KOPT-K1 (cell line): Measurements from ENCODE around the gene TGM6.

ENCODE experiments used
- H3K27ac ChIP-seq: fragments of 200-600 bp; sonication (generic); 2 replicates; pipeline ENCODE4 v1.5.1; 2016; ENCODE audit warnings: antibody characterized with exemption, mild to moderate bottlenecking, low read depth, low read length; ENCODE audit not compliant: poor library complexity, severe bottlenecking
- H3K36me3 ChIP-seq: fragments of 200-600 bp; sonication (generic); 2 replicates; pipeline ENCODE4 v1.5.1; 2017; ENCODE audit warnings: antibody characterized with exemption, mild to moderate bottlenecking, low read length, moderate library complexity; ENCODE audit not compliant: insufficient read depth
- H3K9me3 ChIP-seq: fragments of 200-600 bp; sonication (generic); 2 replicates; pipeline ENCODE4 v1.5.1; 2017; ENCODE audit warnings: antibody characterized with exemption, low read length, mild to moderate bottlenecking; ENCODE audit not compliant: insufficient read depth, poor library complexity, severe bottlenecking

TGM6 gene

DNA sequence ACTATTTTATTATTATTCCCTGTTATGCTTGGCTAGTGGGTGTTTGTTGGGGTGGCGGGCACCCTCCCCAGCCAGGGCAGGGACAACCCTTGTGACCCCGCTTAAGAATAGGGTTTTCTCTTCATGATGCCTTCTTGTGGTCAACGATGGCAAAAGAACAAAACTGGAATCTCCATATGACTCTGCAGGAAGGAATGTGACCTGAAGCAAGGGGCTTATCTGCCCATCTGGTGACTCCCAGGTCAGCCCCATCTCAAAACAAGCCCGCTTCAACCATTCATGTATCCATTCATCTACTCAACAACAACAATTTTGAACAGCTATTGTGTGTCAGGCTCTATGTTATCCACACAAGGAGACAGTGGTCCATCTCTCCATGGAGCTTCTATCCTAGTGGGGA is 30.9 kb upstream of the TGM6 start:
- Histone ChIP-seq H3K36me3 (no peaks in the 10 kb centered on the region), H3K9me3 (peaks cover 6% of the 10 kb centered on the region), H3K27ac (no peak overlapping the region)

DNA sequence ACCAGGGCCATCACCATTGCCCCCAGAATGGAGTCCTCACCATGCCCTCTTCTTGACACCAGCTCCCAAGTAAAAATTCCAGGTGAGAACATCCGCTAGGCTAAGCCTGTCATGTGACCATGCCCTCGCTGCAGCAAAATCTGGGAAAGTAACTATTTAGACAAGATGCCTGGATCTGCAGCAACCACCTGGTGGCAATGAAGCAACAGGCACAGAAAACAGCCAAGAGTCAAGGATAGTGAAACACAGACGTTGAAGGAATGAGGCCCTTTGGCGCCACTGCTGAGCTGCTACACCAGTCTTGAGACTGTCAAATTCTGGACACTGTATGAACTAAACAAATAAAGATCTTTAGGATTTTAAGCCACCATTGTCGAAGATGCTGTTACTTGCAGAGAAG is 30.1 kb upstream of the TGM6 start:
- peaks cover 6% of the 10 kb centered on the region for H3K9me3 ChIP-seq
- no peak overlapping the region for H3K27ac ChIP-seq
- H3K36me3 ChIP-seq, result no peaks in the 10 kb centered on the region

DNA sequence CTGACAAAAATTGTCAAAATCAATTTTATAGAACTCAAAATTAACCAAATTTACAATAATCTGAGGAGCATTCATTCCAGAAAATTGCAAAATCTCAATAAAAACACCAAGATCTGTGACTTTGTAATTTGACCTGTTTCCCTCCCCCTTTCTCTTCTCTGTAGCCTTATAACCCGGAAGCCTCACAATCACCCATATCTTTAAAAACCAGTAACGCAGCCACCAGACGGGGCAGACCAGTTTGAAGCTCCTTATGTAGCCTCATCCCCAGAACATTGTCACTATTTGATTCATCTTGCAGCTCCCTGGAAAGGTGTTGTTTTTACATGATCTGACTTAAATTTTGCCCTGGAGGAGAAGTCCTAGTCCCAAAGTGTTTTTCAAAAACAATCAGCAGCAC is 27.5 kb upstream of the TGM6 start:
- Histone ChIP-seq H3K36me3 (no peaks in the 10 kb centered on the region), H3K9me3 (no peaks in the 10 kb centered on the region), H3K27ac (no peak overlapping the region)

DNA sequence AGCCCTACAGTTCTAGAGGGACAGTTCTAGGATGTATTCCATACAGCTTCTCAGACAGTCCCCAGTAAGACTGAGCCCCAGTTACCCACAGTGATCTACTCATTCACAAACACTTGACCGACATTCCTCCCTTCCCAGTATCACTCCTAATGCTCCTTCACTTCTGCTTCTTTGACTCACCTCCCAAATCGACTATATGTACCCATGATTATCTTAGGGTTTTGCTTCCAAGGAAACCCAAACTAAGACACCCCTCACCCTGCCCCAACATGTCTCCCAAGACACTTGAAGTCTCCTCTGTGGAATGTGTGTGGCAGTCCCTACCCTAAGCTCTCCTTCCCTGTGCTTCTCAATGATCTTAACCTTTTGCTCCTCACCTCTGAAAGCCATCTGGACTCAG is 23.6 kb upstream of the TGM6 start:
- Histone ChIP-seq H3K9me3 (peaks cover 14% of the 10 kb centered on the region), H3K27ac (no peak overlapping the region)

GRCh38 chr20:2358006-2358405 is 22.7 kb upstream of the TGM6 start:
- Histone ChIP-seq H3K27ac (no peak overlapping the region), H3K36me3 (no peaks in the 10 kb centered on the region), H3K9me3 (peaks cover 16% of the 10 kb centered on the region)

More for the DNA sequence above, 23.6 kb upstream of the TGM6 start:
- H3K36me3 ChIP-seq, result no peaks in the 10 kb centered on the region

DNA sequence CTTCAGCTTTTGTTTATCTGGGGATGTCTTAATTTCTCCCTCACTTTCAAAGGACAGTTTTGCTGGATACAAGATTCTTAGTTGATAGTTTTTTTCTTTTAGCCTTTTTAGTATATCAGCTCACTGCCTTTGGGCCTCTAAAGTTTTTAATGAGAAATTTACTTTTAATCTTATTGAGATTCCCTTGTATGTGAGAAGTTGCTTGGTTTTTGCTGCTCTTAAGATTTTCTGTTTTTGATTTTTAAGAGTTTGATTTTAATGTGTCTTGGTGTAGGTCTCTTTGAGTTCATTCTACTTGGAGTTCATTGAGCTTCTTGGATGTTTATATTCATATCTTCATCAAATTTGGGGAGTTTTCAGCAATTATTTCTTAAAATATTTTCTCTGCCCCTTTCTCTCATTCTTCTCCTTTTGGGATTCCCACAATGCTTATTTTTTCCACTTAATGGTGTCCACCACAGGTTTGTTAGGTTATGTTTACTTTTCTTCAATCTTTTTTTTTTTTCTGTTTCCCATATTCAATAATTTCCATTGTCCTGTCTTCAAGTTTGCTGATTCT is 19.6 kb upstream of the TGM6 start:
- no peaks in the 10 kb centered on the region for H3K36me3 ChIP-seq
- no peak overlapping the region for H3K27ac ChIP-seq
- peaks cover 16% of the 10 kb centered on the region for H3K9me3 ChIP-seq

DNA sequence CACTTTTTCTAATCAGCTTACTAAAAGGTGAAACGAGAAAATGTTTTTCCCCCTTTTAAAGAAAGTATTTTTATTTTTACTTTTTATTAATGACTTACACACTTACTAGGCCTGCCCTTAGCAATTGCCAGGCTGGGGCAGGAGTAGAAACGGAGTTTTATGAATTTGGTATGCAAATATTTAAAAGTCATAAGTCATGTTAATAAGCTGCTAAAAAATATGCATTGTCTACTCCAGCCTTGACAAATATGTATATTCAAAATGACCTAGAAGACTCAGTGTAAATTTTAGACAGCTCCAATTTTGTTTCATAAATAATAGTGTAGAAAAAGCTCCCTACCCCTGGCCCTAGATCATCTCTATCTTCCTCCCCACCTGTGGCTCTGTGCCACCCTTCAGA is 17.5 kb upstream of the TGM6 start:
- Histone ChIP-seq H3K36me3 (no peaks in the 10 kb centered on the region), H3K27ac (no peak overlapping the region), H3K9me3 (peaks cover 19% of the 10 kb centered on the region)

DNA sequence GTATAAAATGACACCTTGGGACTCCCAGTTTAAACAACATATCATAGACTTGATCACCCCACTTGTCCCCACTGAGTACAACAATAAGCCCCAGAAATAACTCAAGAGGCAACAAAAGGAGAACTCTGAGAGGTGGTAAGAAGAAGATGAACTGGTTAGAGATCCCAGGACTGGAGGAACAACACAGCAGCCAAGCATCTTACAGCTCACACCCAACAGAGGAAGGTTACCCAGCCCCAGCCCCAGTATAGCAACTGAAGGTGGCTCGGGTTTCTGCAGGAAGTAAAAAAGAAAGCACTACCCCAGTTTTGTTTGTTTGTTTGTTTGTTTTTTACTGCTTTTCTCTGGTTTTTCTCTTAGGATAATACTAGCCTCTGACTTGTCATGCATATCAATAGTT is 17.1 kb upstream of the TGM6 start:
- no peaks in the 10 kb centered on the region for H3K36me3 ChIP-seq
- peaks cover 23% of the 10 kb centered on the region for H3K9me3 ChIP-seq
- H3K27ac ChIP-seq, result no peak overlapping the region

- H3K36me3 ChIP-seq, result no peaks in the 10 kb centered on the region
- peaks cover 28% of the 10 kb centered on the region for H3K9me3 ChIP-seq
- H3K27ac ChIP-seq, result no peak overlapping the region
These were observed 16.7 kb upstream of the TGM6 start for GRCh38 chr20:2364044-2364443.

GRCh38 chr20:2365091-2365490 is 15.6 kb upstream of the TGM6 start:
- Histone ChIP-seq H3K27ac (no peak overlapping the region), H3K9me3 (peaks cover 33% of the 10 kb centered on the region), H3K36me3 (no peaks in the 10 kb centered on the region)

DNA sequence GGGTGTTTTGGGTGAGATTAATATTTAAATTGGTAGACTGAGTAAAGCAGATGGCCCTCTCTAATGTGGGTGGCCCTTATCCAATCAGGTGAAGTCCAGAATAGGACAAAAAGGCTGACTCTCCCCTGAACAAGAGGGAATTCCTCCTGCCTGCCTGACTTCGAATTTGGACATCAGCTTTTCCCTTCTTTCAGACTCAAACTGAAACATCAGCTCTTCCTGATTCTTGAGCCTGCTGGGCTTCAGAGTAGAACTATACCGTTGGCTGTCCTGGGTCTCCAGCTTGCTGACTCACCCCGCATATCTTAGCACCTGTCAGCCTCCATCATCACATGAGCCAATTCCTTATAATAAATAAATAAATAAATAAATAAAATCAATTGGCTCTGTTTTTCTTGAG is 15.0 kb upstream of the TGM6 start:
- no peak overlapping the region for H3K27ac ChIP-seq
- no peaks in the 10 kb centered on the region for H3K36me3 ChIP-seq

DNA sequence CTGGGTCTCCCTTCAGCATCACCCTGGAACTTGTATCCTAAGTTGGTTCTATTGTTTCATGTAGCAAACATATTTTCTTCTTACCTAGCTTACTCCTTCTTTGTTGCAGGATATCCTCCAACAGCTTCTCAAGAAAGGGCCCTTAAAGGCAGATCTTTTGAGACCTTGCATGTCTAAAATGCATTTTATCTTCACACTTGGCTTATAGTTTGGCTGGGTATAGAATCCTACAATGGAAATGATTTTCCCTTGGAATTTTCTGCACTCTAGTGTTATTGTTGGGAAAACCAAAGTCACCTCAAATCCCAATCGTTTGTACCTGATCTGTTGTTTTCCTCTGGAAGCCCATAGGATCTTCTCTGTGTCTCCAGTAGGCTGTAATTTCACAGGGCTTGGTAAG is 12.1 kb upstream of the TGM6 start:
- H3K36me3 ChIP-seq, result no peaks in the 10 kb centered on the region
- H3K9me3 ChIP-seq, result peaks cover 25% of the 10 kb centered on the region
- H3K27ac ChIP-seq, result no peak overlapping the region

More for the DNA sequence above, 15.0 kb upstream of the TGM6 start:
- H3K9me3 ChIP-seq, result peaks cover 36% of the 10 kb centered on the region

- H3K27ac ChIP-seq, result no peak overlapping the region
- H3K36me3 ChIP-seq, result no peaks in the 10 kb centered on the region
These were observed 7.6 kb upstream of the TGM6 start for GRCh38 chr20:2373098-2373497.

GRCh38 chr20:2374346-2375125 is 6.2 kb upstream of the TGM6 start:
- no peaks in the 10 kb centered on the region for H3K36me3 ChIP-seq
- H3K9me3 ChIP-seq, result peaks cover 13% of the 10 kb centered on the region
- no peak overlapping the region for H3K27ac ChIP-seq

More at GRCh38 chr20:2373098-2373497, 7.6 kb upstream of the TGM6 start:
- H3K9me3 ChIP-seq, result peaks cover 23% of the 10 kb centered on the region

GRCh38 chr20:2378893-2379292 is 1.8 kb upstream of the TGM6 start:
- Histone ChIP-seq H3K27ac (no peak overlapping the region), H3K9me3 (no peaks in the 10 kb centered on the region), H3K36me3 (no peaks in the 10 kb centered on the region)
